Measurements from ENCODE around the gene GRK6.

- TF ChIP-seq RAD21 (IDR thresholded peaks at IDR 0.05; ENCODE audit: low read length) = no peak
- no peak for TF ChIP-seq IRF3 (IDR thresholded peaks at IDR 0.05; ENCODE audit: low read depth, low read length)
- TF ChIP-seq ZBTB33 (IDR thresholded peaks at IDR 0.05; ENCODE audit: borderline replicate concordance, low read depth) = no peak
- TF ChIP-seq YY1 (IDR thresholded peaks at IDR 0.05; ENCODE audit: low read depth) = no peak
- no peak for TF ChIP-seq TEAD4 (IDR thresholded peaks at IDR 0.05; ENCODE audit: borderline replicate concordance, insufficient read depth)
- no peak for TF ChIP-seq CTCF (IDR thresholded peaks at IDR 0.05)
- TF ChIP-seq MXI1 (IDR thresholded peaks at IDR 0.05; ENCODE audit: low read depth, low read length) = no peak
- TF ChIP-seq ELF1 (IDR thresholded peaks at IDR 0.05) = no peak
- TF ChIP-seq POLR2AphosphoS5 (IDR thresholded peaks at IDR 0.05; ENCODE audit: low read depth, low read length) = no peak; the same call in 1 of the 2 replicates
- no peak for TF ChIP-seq FOXM1 (IDR thresholded peaks at IDR 0.05; ENCODE audit: low read depth)
- no peak for TF ChIP-seq MAX (IDR thresholded peaks at IDR 0.05; ENCODE audit: low read depth)
- no peak for TF ChIP-seq TAF1 (IDR thresholded peaks at IDR 0.05; ENCODE audit: borderline replicate concordance, low read depth, low read length)
These were observed 18.8 kb downstream of the GRK6 start for GRCh38 chr5:177445052-177445916.
